Activated T-cell treated with anti-CD3 and anti-CD28 coated beads, Interleukin-2, amount 50 U/mL, for 1 hour (primary cell): ENCODE measurements around the gene RRBP1.
"Not testable (repeated sequence)": the region's sequence is repeated elsewhere in the genome, so short reads cannot be mapped to it uniquely, and the experiment has no call there.

Source experiments
- DNase-seq: peaks from one replicate; pipeline ENCODE4 v3.0.0-alpha.2; 2020

RRBP1 gene

GRCh38 chr20:17659801-17660200 is 22.2 kb downstream of the RRBP1 start:
- peak; percentile 6 for DNase-seq

GRCh38 chr20:17659344-17659743 is 22.7 kb downstream of the RRBP1 start:
- not testable (repeated sequence) for DNase-seq

- DNase-seq = no peak
Observed at GRCh38 chr20:17658648-17658993, 23.4 kb downstream of the RRBP1 start.

- peak; percentile 4 for DNase-seq
Observed at GRCh38 chr20:17657898-17658647, 24.0 kb downstream of the RRBP1 start.

- DNase-seq = no peak
Observed at GRCh38 chr20:17657079-17657825, 24.8 kb downstream of the RRBP1 start.

- peak; percentile 3 for DNase-seq
Observed at GRCh38 chr20:17655865-17656479, 26.1 kb downstream of the RRBP1 start.

GRCh38 chr20:17655286-17655651 is 26.8 kb downstream of the RRBP1 start:
- DNase-seq = no peak

- DNase-seq = peak; percentile 23
Observed at GRCh38 chr20:17654649-17655285, 27.3 kb downstream of the RRBP1 start.

GRCh38 chr20:17653835-17654648 is 28.0 kb downstream of the RRBP1 start:
- DNase-seq = no peak

GRCh38 chr20:17652411-17652810 is 29.6 kb downstream of the RRBP1 start:
- peak; percentile 4 for DNase-seq

- DNase-seq = peak; percentile 17
Observed at GRCh38 chr20:17651760-17652388, 30.2 kb downstream of the RRBP1 start.

GRCh38 chr20:17651129-17651759 is 30.8 kb downstream of the RRBP1 start:
- no peak for DNase-seq

- DNase-seq = peak; percentile 7
Observed at GRCh38 chr20:17650301-17651128, 31.5 kb downstream of the RRBP1 start.

GRCh38 chr20:17648791-17649730 is 33.0 kb downstream of the RRBP1 start:
- peak; percentile 42 for DNase-seq

- peak; percentile 13 for DNase-seq
Observed at GRCh38 chr20:17648315-17648646, 33.8 kb downstream of the RRBP1 start.

- DNase-seq = peak; percentile 15
Observed at GRCh38 chr20:17647391-17648314, 34.4 kb downstream of the RRBP1 start.

- no peak for DNase-seq
Observed at GRCh38 chr20:17646961-17647301, 35.1 kb downstream of the RRBP1 start.

- DNase-seq = no peak
Observed at GRCh38 chr20:17646209-17646960, 35.7 kb downstream of the RRBP1 start.
